GM23248 (cell line): ENCODE data around the gene SEMA5A. TPM values are rescaled to one million over a fixed set of nuclear protein-coding genes. Genes with fewer than 3 reads are reported as not detected.
A peak's percentile ranks its signal among the peaks of the same experiment; 100 is the strongest.

Experiments used
- DNase-seq: peaks from one replicate; pipeline ENCODE4 v3.0.0-alpha.2; 2015
- H2AFZ ChIP-seq: fragments of 200-600 bp; sonication (generic); 2 replicates; pipeline ENCODE4 v1.6.1; 2016; ENCODE audit warnings: antibody characterized with exemption
- H3F3A ChIP-seq: fragments of 200-600 bp; sonication (generic); 2 replicates; pipeline ENCODE4 v1.6.1; 2016; ENCODE audit warnings: mild to moderate bottlenecking, antibody characterized with exemption, mixed run types; ENCODE audit not compliant: insufficient read depth
- H3K27ac ChIP-seq: fragments of 200-600 bp; sonication (generic); 2 replicates; pipeline ENCODE4 v1.5.1; 2016; ENCODE audit warnings: mild to moderate bottlenecking
- H3K27me3 ChIP-seq: fragments of 200-600 bp; sonication (generic); replicated peaks from 2 replicates; pipeline ENCODE4 v1.6.1; 2016; ENCODE audit warnings: mild to moderate bottlenecking; ENCODE audit not compliant: insufficient read depth
- H3K36me3 ChIP-seq: fragments of 200-600 bp; sonication (generic); 2 replicates; pipeline ENCODE4 v1.6.1; 2016; ENCODE audit warnings: low read depth, mild to moderate bottlenecking
- H3K4me1 ChIP-seq: fragments of 200-600 bp; sonication (generic); 2 replicates; pipeline ENCODE4 v1.6.1; 2016; ENCODE audit warnings: mild to moderate bottlenecking; ENCODE audit not compliant: insufficient read depth
- H3K4me2 ChIP-seq: fragments of 200-600 bp; sonication (generic); one replicate; pipeline ENCODE4 v1.6.1; 2016; ENCODE audit warnings: mild to moderate bottlenecking; ENCODE audit not compliant: unreplicated experiment
- H3K4me3 ChIP-seq: fragments of 200-600 bp; sonication (generic); 2 replicates; pipeline ENCODE4 v1.5.1; 2016; ENCODE audit warnings: mild to moderate bottlenecking
- H3K79me2 ChIP-seq: fragments of 200-600 bp; sonication (generic); 2 replicates; pipeline ENCODE4 v1.6.1; 2016; ENCODE audit warnings: mild to moderate bottlenecking; ENCODE audit not compliant: insufficient read depth
- H3K9ac ChIP-seq: fragments of 200-600 bp; sonication (generic); 2 replicates; pipeline ENCODE4 v1.6.1; 2016; ENCODE audit warnings: mild to moderate bottlenecking
- H3K9me2 ChIP-seq: fragments of 200-600 bp; sonication (generic); 2 replicates; pipeline ENCODE4 v1.6.1; 2016; ENCODE audit warnings: mixed run types, mild to moderate bottlenecking, moderate library complexity; ENCODE audit not compliant: insufficient read depth
- H3K9me3 ChIP-seq: fragments of 200-600 bp; sonication (generic); one replicate; pipeline ENCODE4 v1.6.1; 2017; ENCODE audit warnings: low read depth
- H4K20me1 ChIP-seq: fragments of 200-600 bp; sonication (generic); 2 replicates; pipeline ENCODE4 v1.6.0; 2016; ENCODE audit not compliant: insufficient read depth
- EZH2 ChIP-seq: fragments of 200-600 bp; sonication (generic); IDR thresholded peaks from 2 replicates; pipeline ENCODE4 v1.6.1; 2018; ENCODE audit warnings: antibody characterized with exemption, mild to moderate bottlenecking; ENCODE audit not compliant: insufficient read depth, poor library complexity, severe bottlenecking
- EZH2phosphoT487 ChIP-seq: fragments of 200-600 bp; sonication (generic); IDR thresholded peaks from 2 replicates; pipeline ENCODE4 v1.6.1; 2018; ENCODE audit warnings: antibody characterized with exemption, moderate library complexity, mild to moderate bottlenecking, low read depth; ENCODE audit not compliant: insufficient read depth
- whole genome bisulfite sequencing, 2 experiments: methylation state at CpG; one replicate each; pipeline ENCODE4 v1.1.6; 2015 to 2017; ENCODE audit warnings: low lambda C conversion rate in 2 of 2, low coverage in 1 of 2; ENCODE audit errors: missing lambda C conversion rate in 2 of 2; 5-methylcytosine and 5-hydroxymethylcytosine counted together
- in situ Hi-C: fragments of 300-500 bp; cut with MboI; formaldehyde crosslinking; loops from 2 replicates; pipeline ENCODE4 v1.15.0; 2020
- polyA plus RNA-seq: library from polyadenylated mRNA; unstranded; fragments of >200 nt; fragmentation: Nextera tagmentation; extraction: Ambion mirVana; gene quantifications from 2 replicates; pipeline ENCODE4 v1.2.1, GENCODE V29; 2016
- total RNA-seq: library from RNA; depleted of rRNA; stranded (reverse); fragments of >200 nt; shearing (Covaris generic); gene quantifications from 2 replicates; pipeline ENCODE4 v1.2.3, GENCODE V29; 2014

The SEMA5A gene
- total and polyA plus RNA-seq, 2 experiments from 2014 or later: 33.5 to 38.2 TPM

GRCh38 chr5:9340085-9340484 lies 205.8 kb downstream of the SEMA5A start:
- Histone ChIP-seq H3K4me1 (peaks cover 45% of the 10 kb centered on the region), H3K36me3 (no peaks in the 10 kb centered on the region; the same call in 1 of the 2 replicates), H2AFZ (no peak overlapping the region), H3K4me3 (no peak overlapping the region), H3K27me3 (no peaks in the 10 kb centered on the region), H3F3A (peaks cover 32% of the 10 kb centered on the region), H4K20me1 (no peaks in the 10 kb centered on the region), H3K79me2 (peaks cover 13% of the 10 kb centered on the region; the same call in 1 of the 2 replicates), H3K4me2 (no peak overlapping the region), H3K27ac (no peak overlapping the region), H3K9ac (no peak overlapping the region), H3K9me3 (no peaks in the 10 kb centered on the region), H3K9me2 (no peaks in the 10 kb centered on the region)
- no peak for DNase-seq
- 75 to 77% methylated on average over 2 of the region's 2 CpGs for WGBS, 2 experiments
- no peak for TF ChIP-seq EZH2phosphoT487
- TF ChIP-seq EZH2: no peak
- in situ Hi-C loops: no loop called here

DNA sequence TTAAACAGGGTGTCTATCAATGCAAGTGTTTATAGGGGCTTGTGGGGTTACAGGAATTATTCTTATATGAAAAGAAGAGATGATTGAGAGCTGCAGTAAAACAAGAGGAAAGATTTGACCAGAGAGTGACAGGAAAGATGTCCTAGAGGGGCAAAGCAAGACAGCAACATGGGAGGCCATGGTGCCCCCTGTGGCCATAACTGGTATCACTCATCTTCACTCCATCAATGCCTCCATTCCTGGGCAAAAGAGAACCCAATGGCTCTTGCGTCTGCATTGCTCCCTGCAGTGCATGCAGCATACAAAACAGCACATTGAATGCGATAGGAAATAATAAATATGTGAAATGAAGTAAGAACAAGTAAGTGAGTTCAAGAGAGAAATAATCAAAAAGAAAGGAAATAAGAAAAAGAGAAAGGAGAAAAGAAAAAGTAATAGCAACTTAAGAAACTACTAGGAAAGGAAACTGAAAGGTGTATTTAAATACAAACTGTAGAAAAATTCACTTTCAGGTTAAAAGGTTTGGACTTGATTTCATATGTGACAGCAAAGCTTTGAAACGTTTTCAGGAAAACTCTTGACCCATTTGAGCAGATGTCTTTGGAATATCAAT lies 206.6 kb downstream of the SEMA5A start:
- WGBS, 2 experiments: 76 to 80% methylated on average over 3 of the region's 3 CpGs
- in situ Hi-C loops: no loop called here

GRCh38 chr5:9338796-9339195 lies 207.1 kb downstream of the SEMA5A start:
- no peak for DNase-seq
- H3K79me2 ChIP-seq: peaks cover 13% of the 10 kb centered on the region; the same call in 1 of the 2 replicates
- no peaks in the 10 kb centered on the region for H3K27me3 ChIP-seq
- H3F3A ChIP-seq: peaks cover 36% of the 10 kb centered on the region
- no peak for TF ChIP-seq EZH2
- TF ChIP-seq EZH2phosphoT487: no peak
- no peaks in the 10 kb centered on the region for H4K20me1 ChIP-seq
- H3K9me2 ChIP-seq: no peaks in the 10 kb centered on the region
- in situ Hi-C loops: no loop called here
- peaks cover 46% of the 10 kb centered on the region for H3K4me1 ChIP-seq
- no peaks in the 10 kb centered on the region; the same call in 1 of the 2 replicates for H3K36me3 ChIP-seq
- 89 to 94% methylated on average over 4 of the region's 4 CpGs for WGBS, 2 experiments
- H3K9me3 ChIP-seq: no peaks in the 10 kb centered on the region
- H3K4me2 ChIP-seq: peak overlapping the region; percentile 74
- H3K9ac ChIP-seq: no peak overlapping the region
- H3K4me3 ChIP-seq: no peak overlapping the region
- 0 out of 2 replicates have a peak overlapping the region, but pooled peaks have one; percentile 48 for H3K27ac ChIP-seq
- no peak overlapping the region for H2AFZ ChIP-seq

More for the DNA sequence above, 206.6 kb downstream of the SEMA5A start:
- Histone ChIP-seq H3K9me3 (no peaks in the 10 kb centered on the region), H4K20me1 (no peaks in the 10 kb centered on the region), H3K79me2 (peaks cover 13% of the 10 kb centered on the region; the same call in 1 of the 2 replicates), H3K36me3 (no peaks in the 10 kb centered on the region; the same call in 1 of the 2 replicates), H2AFZ (no peak overlapping the region), H3K9ac (no peak overlapping the region), H3K4me1 (peaks cover 46% of the 10 kb centered on the region), H3F3A (peaks cover 36% of the 10 kb centered on the region), H3K4me2 (no peak overlapping the region), H3K27ac (no peak overlapping the region), H3K27me3 (no peaks in the 10 kb centered on the region), H3K9me2 (no peaks in the 10 kb centered on the region), H3K4me3 (no peak overlapping the region)
- no peak for DNase-seq
- TF ChIP-seq EZH2: no peak
- no peak for TF ChIP-seq EZH2phosphoT487

DNA sequence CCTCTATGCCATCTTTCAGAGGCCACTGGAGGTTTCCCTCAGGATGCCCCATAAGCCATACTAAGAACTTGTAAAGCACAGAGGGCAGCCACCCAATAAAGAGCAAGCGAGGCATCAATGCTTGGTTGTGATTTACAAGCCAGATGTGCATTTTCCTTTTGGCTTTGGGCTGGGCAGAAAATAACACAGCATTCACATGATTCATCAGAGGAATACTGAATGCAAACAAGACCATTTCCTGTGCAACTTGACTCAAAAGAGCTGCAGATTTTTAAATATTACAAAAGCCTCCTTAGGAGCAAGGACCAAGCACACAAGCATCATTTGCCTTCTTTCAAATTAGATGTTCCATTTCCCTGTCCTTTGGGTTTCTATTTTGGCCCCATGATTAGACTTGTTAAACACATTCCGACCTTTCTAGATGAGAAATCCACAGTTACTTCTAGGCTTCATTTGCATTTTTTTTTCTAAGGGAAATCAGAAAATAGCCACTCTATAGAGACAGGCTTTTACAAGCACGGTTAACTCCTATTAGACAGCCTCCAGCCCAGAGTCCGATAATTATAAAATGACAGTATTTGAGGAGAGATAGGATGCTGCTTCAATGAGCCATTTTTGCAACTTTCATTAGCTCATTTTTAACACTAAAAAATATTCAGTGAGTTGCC lies 207.8 kb downstream of the SEMA5A start:
- peak; percentile 82 for DNase-seq
- Histone ChIP-seq H3F3A (peaks cover 36% of the 10 kb centered on the region), H3K4me3 (peak overlapping the region; percentile 33), H3K36me3 (no peaks in the 10 kb centered on the region; the same call in 1 of the 2 replicates), H4K20me1 (no peaks in the 10 kb centered on the region), H3K9me3 (no peaks in the 10 kb centered on the region), H2AFZ (0 out of 2 replicates have a peak overlapping the region, but pooled peaks have one; percentile 3), H3K27ac (peak overlapping the region; percentile 48), H3K4me2 (peak overlapping the region; percentile 74), H3K4me1 (peaks cover 38% of the 10 kb centered on the region), H3K9me2 (no peaks in the 10 kb centered on the region), H3K79me2 (peaks cover 13% of the 10 kb centered on the region; the same call in 1 of the 2 replicates), H3K27me3 (no peaks in the 10 kb centered on the region), H3K9ac (peak overlapping the region; percentile 24)
- TF ChIP-seq EZH2phosphoT487: no peak
- TF ChIP-seq EZH2: no peak
- in situ Hi-C loops: no loop called here
- 17% methylated on average over 4 of the region's 4 CpGs for WGBS, 2 experiments
